Measurements from ENCODE around the gene NEDD9.

Gene NEDD9

GRCh38 chr6:11236076-11236750 lies 3.7 kb upstream of the NEDD9 start:
- no CpG with 5 or more reads among the region's 6 CpGs for WGBS (ENCODE audit: extremely low coverage, insufficient coverage, low lambda C conversion rate)
- no peak overlapping the region for H3K4ac ChIP-seq (ENCODE audit: low read depth, low read length)
- no peak for DNase-seq

GRCh38 chr6:11235062-11235461 lies 2.6 kb upstream of the NEDD9 start:
- DNase-seq, result no peak
- H3K4me1 ChIP-seq (ENCODE audit: control insufficient read depth, low read depth, low read length), result peaks cover 11% of the 10 kb centered on the region
- no peak overlapping the region for H4K5ac ChIP-seq (ENCODE audit: low read length)
- no peak overlapping the region for H2AK5ac ChIP-seq (ENCODE audit: low read length)
- no peaks in the 10 kb centered on the region for H3K27me3 ChIP-seq (ENCODE audit: insufficient read depth, low read length, poor library complexity)
- H3K4me3 ChIP-seq (ENCODE audit: low read length), result no peak overlapping the region
- H4K8ac ChIP-seq (ENCODE audit: low read depth, low read length), result no peak overlapping the region
- H3K79me1 ChIP-seq (ENCODE audit: low read length), result no peaks in the 10 kb centered on the region
- no peak overlapping the region for H3K4me2 ChIP-seq (ENCODE audit: low read length)
- no peaks in the 10 kb centered on the region for H3K79me2 ChIP-seq (ENCODE audit: control insufficient read depth, insufficient read depth, low read length)
- no peak overlapping the region for H2BK120ac ChIP-seq (ENCODE audit: low read depth, low read length)
- no peak overlapping the region for H3K9ac ChIP-seq (ENCODE audit: low read length)
- H3K23ac ChIP-seq (ENCODE audit: low read length), result no peak overlapping the region
- no peak overlapping the region for H2BK15ac ChIP-seq (replicated peaks; ENCODE audit: low read depth)
- H3K27ac ChIP-seq (ENCODE audit: low read depth, low read length), result no peak overlapping the region
- H3K18ac ChIP-seq (ENCODE audit: low read length), result no peak overlapping the region
- H3K4ac ChIP-seq (ENCODE audit: low read depth, low read length), result no peak overlapping the region
- H3K36me3 ChIP-seq (ENCODE audit: control insufficient read depth, insufficient read depth, low read length), result no peaks in the 10 kb centered on the region
- no peak overlapping the region for H2BK5ac ChIP-seq (ENCODE audit: low read length)
- no peak overlapping the region for H3K56ac ChIP-seq (ENCODE audit: low read length)

More at GRCh38 chr6:11236076-11236750, 3.7 kb upstream of the NEDD9 start:
- no peak overlapping the region for H3K18ac ChIP-seq (ENCODE audit: low read length)
- no peak overlapping the region for H2AK5ac ChIP-seq (ENCODE audit: low read length)
- no peaks in the 10 kb centered on the region for H3K36me3 ChIP-seq (ENCODE audit: control insufficient read depth, insufficient read depth, low read length)
- H4K5ac ChIP-seq (ENCODE audit: low read length), result no peak overlapping the region
- no peak overlapping the region for H3K27ac ChIP-seq (ENCODE audit: low read depth, low read length)
- H3K4me1 ChIP-seq (ENCODE audit: control insufficient read depth, low read depth, low read length), result peaks cover 11% of the 10 kb centered on the region
- H3K79me2 ChIP-seq (ENCODE audit: control insufficient read depth, insufficient read depth, low read length), result no peaks in the 10 kb centered on the region
- H3K4me2 ChIP-seq (ENCODE audit: low read length), result no peak overlapping the region
- H2BK15ac ChIP-seq (replicated peaks; ENCODE audit: low read depth), result no peak overlapping the region
- H2BK120ac ChIP-seq (ENCODE audit: low read depth, low read length), result no peak overlapping the region
- peak overlapping the region; percentile 10 for H3K56ac ChIP-seq (ENCODE audit: low read length)
- no peak overlapping the region for H3K4me3 ChIP-seq (ENCODE audit: low read length)
- no peak overlapping the region for H4K8ac ChIP-seq (ENCODE audit: low read depth, low read length)
- no peak overlapping the region for H2BK5ac ChIP-seq (ENCODE audit: low read length)
- no peaks in the 10 kb centered on the region for H3K27me3 ChIP-seq (ENCODE audit: insufficient read depth, low read length, poor library complexity)
- no peak overlapping the region for H3K23ac ChIP-seq (ENCODE audit: low read length)
- no peaks in the 10 kb centered on the region for H3K79me1 ChIP-seq (ENCODE audit: low read length)
- H3K9ac ChIP-seq (ENCODE audit: low read length), result no peak overlapping the region

- peak overlapping the region; percentile 85 for H3K18ac ChIP-seq (ENCODE audit: low read length)
- H3K9ac ChIP-seq (ENCODE audit: low read length), result peak overlapping the region; percentile 8
- peak; percentile 62 for DNase-seq
- H3K27ac ChIP-seq (ENCODE audit: low read depth, low read length), result peak overlapping the region; percentile 87
- no peak overlapping the region for H3K4me3 ChIP-seq (ENCODE audit: low read length)
- H4K8ac ChIP-seq (ENCODE audit: low read depth, low read length), result no peak overlapping the region
- H2AK5ac ChIP-seq (ENCODE audit: low read length), result peak overlapping the region; percentile 49
- no peak overlapping the region for H2BK15ac ChIP-seq (replicated peaks; ENCODE audit: low read depth)
- no peak overlapping the region for H2BK120ac ChIP-seq (ENCODE audit: low read depth, low read length)
- no peak overlapping the region for H3K23ac ChIP-seq (ENCODE audit: low read length)
- no peaks in the 10 kb centered on the region for H3K79me1 ChIP-seq (ENCODE audit: low read length)
- no CpG with 5 or more reads among the region's 11 CpGs for WGBS (ENCODE audit: extremely low coverage, insufficient coverage, low lambda C conversion rate)
- no peak overlapping the region for H3K4ac ChIP-seq (ENCODE audit: low read depth, low read length)
- H3K79me2 ChIP-seq (ENCODE audit: control insufficient read depth, insufficient read depth, low read length), result no peaks in the 10 kb centered on the region
- H3K56ac ChIP-seq (ENCODE audit: low read length), result peak overlapping the region; percentile 11
- no peak overlapping the region for H3K4me2 ChIP-seq (ENCODE audit: low read length)
- no peaks in the 10 kb centered on the region for H3K36me3 ChIP-seq (ENCODE audit: control insufficient read depth, insufficient read depth, low read length)
- H4K5ac ChIP-seq (ENCODE audit: low read length), result no peak overlapping the region
- H3K27me3 ChIP-seq (ENCODE audit: insufficient read depth, low read length, poor library complexity), result no peaks in the 10 kb centered on the region
- no peak overlapping the region for H2BK5ac ChIP-seq (ENCODE audit: low read length)
- H3K4me1 ChIP-seq (ENCODE audit: control insufficient read depth, low read depth, low read length), result peaks cover 11% of the 10 kb centered on the region
Measured at GRCh38 chr6:11233673-11234573, 1.5 kb upstream of the NEDD9 start.

GRCh38 chr6:11232770-11233626 lies 530 bp upstream of the NEDD9 start:
- peak overlapping the region; percentile 85 for H3K18ac ChIP-seq (ENCODE audit: low read length)
- H3K79me1 ChIP-seq (ENCODE audit: low read length), result no peaks in the 10 kb centered on the region
- no peaks in the 10 kb centered on the region for H3K36me3 ChIP-seq (ENCODE audit: control insufficient read depth, insufficient read depth, low read length)
- H3K27ac ChIP-seq (ENCODE audit: low read depth, low read length), result peak overlapping the region; percentile 87
- no peak overlapping the region for H4K5ac ChIP-seq (ENCODE audit: low read length)
- H3K27me3 ChIP-seq (ENCODE audit: insufficient read depth, low read length, poor library complexity), result no peaks in the 10 kb centered on the region
- no peak overlapping the region for H2BK120ac ChIP-seq (ENCODE audit: low read depth, low read length)
- no peaks in the 10 kb centered on the region for H3K79me2 ChIP-seq (ENCODE audit: control insufficient read depth, insufficient read depth, low read length)
- H4K8ac ChIP-seq (ENCODE audit: low read depth, low read length), result no peak overlapping the region
- peak overlapping the region; percentile 11 for H3K56ac ChIP-seq (ENCODE audit: low read length)
- H3K9ac ChIP-seq (ENCODE audit: low read length), result peak overlapping the region; percentile 5
- WGBS (ENCODE audit: extremely low coverage, insufficient coverage, low lambda C conversion rate), result no CpG with 5 or more reads among the region's 23 CpGs
- H2BK15ac ChIP-seq (replicated peaks; ENCODE audit: low read depth), result no peak overlapping the region
- peak overlapping the region; percentile 80 for H2BK5ac ChIP-seq (ENCODE audit: low read length)
- peak; percentile 79 for DNase-seq
- no peak overlapping the region for H3K4ac ChIP-seq (ENCODE audit: low read depth, low read length)
- peak overlapping the region; percentile 32 for H2AK5ac ChIP-seq (ENCODE audit: low read length)
- no peak overlapping the region for H3K23ac ChIP-seq (ENCODE audit: low read length)
- H3K4me2 ChIP-seq (ENCODE audit: low read length), result peak overlapping the region; percentile 3
- H3K4me1 ChIP-seq (ENCODE audit: control insufficient read depth, low read depth, low read length), result peaks cover 11% of the 10 kb centered on the region
- H3K4me3 ChIP-seq (ENCODE audit: low read length), result no peak overlapping the region

- no peak overlapping the region for H2BK120ac ChIP-seq (ENCODE audit: low read depth, low read length)
- H4K8ac ChIP-seq (ENCODE audit: low read depth, low read length), result no peak overlapping the region
- peak overlapping the region; percentile 90 for H3K56ac ChIP-seq (ENCODE audit: low read length)
- H2AK5ac ChIP-seq (ENCODE audit: low read length), result no peak overlapping the region
- H4K5ac ChIP-seq (ENCODE audit: low read length), result no peak overlapping the region
- H3K4me1 ChIP-seq (ENCODE audit: control insufficient read depth, low read depth, low read length), result peaks cover 11% of the 10 kb centered on the region
- peaks cover 2% of the 10 kb centered on the region for H3K79me1 ChIP-seq (ENCODE audit: low read length)
- no peaks in the 10 kb centered on the region for H3K36me3 ChIP-seq (ENCODE audit: control insufficient read depth, insufficient read depth, low read length)
- no peak overlapping the region for H2BK15ac ChIP-seq (replicated peaks; ENCODE audit: low read depth)
- H2BK5ac ChIP-seq (ENCODE audit: low read length), result no peak overlapping the region
- H3K9ac ChIP-seq (ENCODE audit: low read length), result peak overlapping the region; percentile 85
- H3K4ac ChIP-seq (ENCODE audit: low read depth, low read length), result no peak overlapping the region
- H3K4me2 ChIP-seq (ENCODE audit: low read length), result peak overlapping the region; percentile 98
- H3K27ac ChIP-seq (ENCODE audit: low read depth, low read length), result peak overlapping the region; percentile 79
- DNase-seq, result peak; percentile 83
- peaks cover 1% of the 10 kb centered on the region for H3K79me2 ChIP-seq (ENCODE audit: control insufficient read depth, insufficient read depth, low read length)
- H3K27me3 ChIP-seq (ENCODE audit: insufficient read depth, low read length, poor library complexity), result no peaks in the 10 kb centered on the region
- H3K18ac ChIP-seq (ENCODE audit: low read length), result no peak overlapping the region
- no CpG with 5 or more reads among the region's 6 CpGs for WGBS (ENCODE audit: extremely low coverage, insufficient coverage, low lambda C conversion rate)
- peak overlapping the region; percentile 85 for H3K4me3 ChIP-seq (ENCODE audit: low read length)
- no peak overlapping the region for H3K23ac ChIP-seq (ENCODE audit: low read length)
Measured at GRCh38 chr6:11231564-11232192, 790 bp downstream of the NEDD9 start.

All from mesendoderm (in vitro differentiated cells).